Measurements from ENCODE around the gene HIVEP3.

The HIVEP3 gene

GRCh38 chr1:41844781-41845272 lies 73.9 kb downstream of the HIVEP3 start:
- no peak for DNase-seq

GRCh38 chr1:41844255-41844654 lies 74.5 kb downstream of the HIVEP3 start:
- no peak for DNase-seq

GRCh38 chr1:41842993-41843755 lies 75.5 kb downstream of the HIVEP3 start:
- no peak for DNase-seq

- DNase-seq: no peak
These were observed 76.4 kb downstream of the HIVEP3 start for GRCh38 chr1:41842326-41842725.

- no peak for DNase-seq
These were observed 78.0 kb downstream of the HIVEP3 start for GRCh38 chr1:41840592-41841246.

- no peak for DNase-seq
These were observed 80.5 kb downstream of the HIVEP3 start for GRCh38 chr1:41838266-41838665.

GRCh38 chr1:41837691-41838090 lies 81.0 kb downstream of the HIVEP3 start:
- no peak for DNase-seq

- DNase-seq: no peak
These were observed 83.2 kb downstream of the HIVEP3 start for GRCh38 chr1:41835485-41835884.

- peak; percentile 20 for DNase-seq
These were observed 85.2 kb downstream of the HIVEP3 start for GRCh38 chr1:41833519-41834000.

- DNase-seq: no peak
These were observed 88.0 kb downstream of the HIVEP3 start for GRCh38 chr1:41830726-41831125.

GRCh38 chr1:41827991-41828570 lies 90.6 kb downstream of the HIVEP3 start:
- no peak for DNase-seq

- DNase-seq: no peak
These were observed 95.3 kb downstream of the HIVEP3 start for GRCh38 chr1:41823471-41823870.

- DNase-seq: peak; percentile 61
These were observed 95.9 kb downstream of the HIVEP3 start for GRCh38 chr1:41822866-41823265.

GRCh38 chr1:41819843-41820242 lies 98.9 kb downstream of the HIVEP3 start:
- DNase-seq: no peak

GRCh38 chr1:41819069-41819468 lies 99.7 kb downstream of the HIVEP3 start:
- no peak for DNase-seq

- no peak for DNase-seq
These were observed 102.7 kb downstream of the HIVEP3 start for GRCh38 chr1:41816061-41816460.

GRCh38 chr1:41813755-41814745 lies 104.7 kb downstream of the HIVEP3 start:
- DNase-seq: no peak

GRCh38 chr1:41813226-41813625 lies 105.5 kb downstream of the HIVEP3 start:
- no peak for DNase-seq

GRCh38 chr1:41812453-41812852 lies 106.3 kb downstream of the HIVEP3 start:
- DNase-seq: no peak

- DNase-seq: peak; percentile 79
These were observed 106.7 kb downstream of the HIVEP3 start for GRCh38 chr1:41812051-41812450.

- DNase-seq: peak; percentile 66
These were observed 107.5 kb downstream of the HIVEP3 start for GRCh38 chr1:41811051-41811795.

- DNase-seq: peak; percentile 84
These were observed 108.3 kb downstream of the HIVEP3 start for GRCh38 chr1:41810446-41810845.
